ENCODE data around the gene VMAC. TPM values are rescaled to one million over a fixed set of nuclear protein-coding genes. Genes with fewer than 3 reads are reported as not detected.
"Not testable (repeated sequence)": the region's sequence is repeated elsewhere in the genome, so short reads cannot be mapped to it uniquely, and the experiment has no call there.

Gene VMAC
- total RNA-seq, 6 experiments from 2014 or later: 1.7 to 3.9 (median 2.8) TPM

GRCh38 chr19:5870986-5871394, 33.7 kb upstream of the VMAC start:
- DNase-seq (peak; percentile 70 to 92 (median 82)), ATAC-seq (peak; percentile 80 to 85 (median 84))
- no peak for TF ChIP-seq CTCF (IDR thresholded peaks at IDR 0.05)
- peak; percentile 75 for TF ChIP-seq POLR2A (IDR thresholded peaks at IDR 0.05)
- no peaks in the 10 kb centered on the region for H3K36me3 ChIP-seq
- no peak overlapping the region for H3K4me3 ChIP-seq
- intact Hi-C loops (cut with DNase I): no loop called here
- no peaks in the 10 kb centered on the region for H3K27me3 ChIP-seq
- H3K9me3 ChIP-seq: no peaks in the 10 kb centered on the region
- 22% methylated on average over 11 of the region's 12 CpGs for WGBS (ENCODE audit: insufficient coverage, low coverage, low lambda C conversion rate, missing lambda C conversion rate)
- H3K4me1 ChIP-seq: peaks cover 0 to 24% (median 9%) of the 10 kb centered on the region in 4 donors
- peak overlapping the region; percentile 58 to 84 (median 82) for H3K27ac ChIP-seq

- peak overlapping the region in 1 of 3 donors; percentile 24 for H3K27ac ChIP-seq
- H3K4me1 ChIP-seq: peaks cover 0 to 24% (median 9%) of the 10 kb centered on the region in 4 donors
- intact Hi-C loops (cut with DNase I): no loop called here
- no peak for DNase-seq
- no peaks in the 10 kb centered on the region for H3K27me3 ChIP-seq
- no peaks in the 10 kb centered on the region for H3K36me3 ChIP-seq
- TF ChIP-seq POLR2A (IDR thresholded peaks at IDR 0.05) (no peak), CTCF (IDR thresholded peaks at IDR 0.05) (no peak)
- no peaks in the 10 kb centered on the region for H3K9me3 ChIP-seq
- WGBS (ENCODE audit: insufficient coverage, low coverage, low lambda C conversion rate, missing lambda C conversion rate): 67% methylated on average over 2 of the region's 12 CpGs
- no peak overlapping the region for H3K4me3 ChIP-seq
- ATAC-seq: no peak
These were observed 31.0 kb upstream of the VMAC start for GRCh38 chr19:5873617-5874199.

- ATAC-seq; intact Hi-C loops (cut with DNase I); H3K36me3 ChIP-seq; H3K27me3 ChIP-seq; DNase-seq; H3K27ac ChIP-seq; H3K4me3 ChIP-seq; H3K9me3 ChIP-seq: not testable (repeated sequence)
- 76% methylated on average over 7 of the region's 7 CpGs for WGBS (ENCODE audit: insufficient coverage, low coverage, low lambda C conversion rate, missing lambda C conversion rate)
- H3K4me1 ChIP-seq: peaks cover 0 to 24% (median 12%) of the 10 kb centered on the region in 4 donors
These were observed 30.2 kb upstream of the VMAC start for GRCh38 chr19:5874496-5874895.

GRCh38 chr19:5877427-5877826, 27.2 kb upstream of the VMAC start:
- no peaks in the 10 kb centered on the region for H3K36me3 ChIP-seq
- H3K27ac ChIP-seq: no peak overlapping the region
- H3K9me3 ChIP-seq: no peaks in the 10 kb centered on the region
- no peak for DNase-seq
- H3K27me3 ChIP-seq: no peaks in the 10 kb centered on the region
- TF ChIP-seq CTCF (IDR thresholded peaks at IDR 0.05) (no peak), POLR2A (IDR thresholded peaks at IDR 0.05) (no peak)
- no CpG with 5 or more reads among the region's 8 CpGs for WGBS (ENCODE audit: insufficient coverage, low coverage, low lambda C conversion rate, missing lambda C conversion rate)
- H3K4me3 ChIP-seq: no peak overlapping the region
- H3K4me1 ChIP-seq: peaks cover 0 to 30% (median 11%) of the 10 kb centered on the region in 4 donors
- intact Hi-C loops (cut with DNase I): no loop called here
- ATAC-seq: no peak

GRCh38 chr19:5877882-5878281, 26.8 kb upstream of the VMAC start:
- H3K4me3 ChIP-seq: no peak overlapping the region
- no peaks in the 10 kb centered on the region for H3K36me3 ChIP-seq
- H3K27me3 ChIP-seq: no peaks in the 10 kb centered on the region
- no peak for TF ChIP-seq CTCF (IDR thresholded peaks at IDR 0.05)
- TF ChIP-seq POLR2A (IDR thresholded peaks at IDR 0.05): no peak
- intact Hi-C loops (cut with DNase I): no loop called here
- no peak for DNase-seq
- ATAC-seq: no peak
- peaks cover 0 to 26% (median 9%) of the 10 kb centered on the region in 4 donors for H3K4me1 ChIP-seq
- WGBS (ENCODE audit: insufficient coverage, low coverage, low lambda C conversion rate, missing lambda C conversion rate): 62% methylated on average over 5 of the region's 9 CpGs
- H3K27ac ChIP-seq: no peak overlapping the region
- H3K9me3 ChIP-seq: no peaks in the 10 kb centered on the region

Data from right lobe of liver (tissue), 6 donors.